Measurements from ENCODE around the gene EIF4E2.
A peak's percentile ranks its signal among the peaks of the same experiment; 100 is the strongest.

EIF4E2 gene

GRCh38 chr2:232550354-232551249, at the start of gene EIF4E2, which contains the start of gene TIGD1:
EIF4E2 (plus strand) TSS chr2:232550689; CDS start chr2:232550725, 36 bp downstream.
TIGD1 (minus strand) TSS chr2:232550557; CDS start chr2:232549882, 675 bp downstream.
- peak; percentile 83 for DNase-seq

- DNase-seq: no peak
Measured at GRCh38 chr2:232501331-232501771, 49.1 kb upstream of the EIF4E2 start.

- no peak for DNase-seq
Measured at GRCh38 chr2:232501794-232502390, 48.6 kb upstream of the EIF4E2 start.

GRCh38 chr2:232502511-232502910, 48.0 kb upstream of the EIF4E2 start:
- no peak for DNase-seq

- DNase-seq: no peak
Measured at GRCh38 chr2:232502911-232503808, 47.3 kb upstream of the EIF4E2 start.

GRCh38 chr2:232503809-232504323, 46.6 kb upstream of the EIF4E2 start:
- no peak for DNase-seq

- no peak for DNase-seq
Measured at GRCh38 chr2:232504438-232504837, 46.1 kb upstream of the EIF4E2 start.

- no peak for DNase-seq
Measured at GRCh38 chr2:232505856-232506255, 44.6 kb upstream of the EIF4E2 start.

GRCh38 chr2:232506709-232507108, 43.8 kb upstream of the EIF4E2 start:
- DNase-seq: no peak

- no peak for DNase-seq
Measured at GRCh38 chr2:232508251-232508650, 42.2 kb upstream of the EIF4E2 start.

- DNase-seq: no peak
Measured at GRCh38 chr2:232511336-232511890, 39.1 kb upstream of the EIF4E2 start.

GRCh38 chr2:232512602-232513001, 37.9 kb upstream of the EIF4E2 start:
- DNase-seq: no peak

GRCh38 chr2:232513353-232513752, 37.1 kb upstream of the EIF4E2 start:
- no peak for DNase-seq

GRCh38 chr2:232515639-232516038, 34.9 kb upstream of the EIF4E2 start:
- no peak for DNase-seq

GRCh38 chr2:232516551-232516950, 33.9 kb upstream of the EIF4E2 start:
- DNase-seq: no peak

GRCh38 chr2:232518844-232519243, 31.6 kb upstream of the EIF4E2 start:
- DNase-seq: no peak

- no peak for DNase-seq
Measured at GRCh38 chr2:232519581-232520438, 30.7 kb upstream of the EIF4E2 start, which contains the start of gene PRSS56. PRSS56 (plus strand) TSS chr2:232520388; CDS start chr2:232520599, 211 bp downstream.

- no peak for DNase-seq
Measured at GRCh38 chr2:232520489-232520888, 30.0 kb upstream of the EIF4E2 start.

- DNase-seq: no peak
Measured at GRCh38 chr2:232521098-232521497, 29.4 kb upstream of the EIF4E2 start.

GRCh38 chr2:232521959-232522622, 28.4 kb upstream of the EIF4E2 start:
- no peak for DNase-seq
